Left forelimb (tissue), 1 donor: ENCODE data around the gene SHISAL1.

Source experiments
- DNase-seq: peaks from one replicate; pipeline ENCODE4 v3.0.0-alpha.2; 2018; ENCODE audit warnings: low spot score

SHISAL1 gene

DNA sequence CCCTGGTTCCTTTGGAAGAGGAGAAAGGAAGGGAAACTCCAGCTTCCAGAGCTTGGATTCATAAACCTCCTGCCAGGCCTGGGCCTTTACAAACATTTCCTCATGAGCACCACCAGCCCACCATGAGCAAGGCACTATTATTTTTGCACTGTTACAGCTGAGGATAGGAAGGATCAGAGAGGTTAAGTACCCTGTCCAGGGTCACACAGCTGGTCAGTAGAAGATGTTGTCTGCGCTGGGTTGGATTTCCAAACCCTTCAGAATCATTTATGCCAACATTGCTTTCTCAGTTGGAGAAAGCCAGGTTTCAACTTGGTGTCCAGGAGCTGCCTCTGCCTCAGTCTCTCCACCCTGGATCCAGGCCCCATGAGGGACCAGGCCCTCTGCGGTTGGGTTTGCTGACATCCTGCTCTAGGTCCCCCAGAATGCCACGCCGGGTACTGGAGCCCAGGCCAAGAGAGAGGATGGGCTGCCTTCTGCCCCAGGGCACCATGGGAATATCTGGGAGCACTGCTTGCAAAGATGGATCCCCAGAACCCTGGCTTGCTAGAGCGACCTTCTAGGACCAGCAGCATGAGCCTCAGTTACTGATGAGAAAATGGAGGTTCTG lies 29.7 kb upstream of the SHISAL1 start:
- DNase-seq = no peak

DNA sequence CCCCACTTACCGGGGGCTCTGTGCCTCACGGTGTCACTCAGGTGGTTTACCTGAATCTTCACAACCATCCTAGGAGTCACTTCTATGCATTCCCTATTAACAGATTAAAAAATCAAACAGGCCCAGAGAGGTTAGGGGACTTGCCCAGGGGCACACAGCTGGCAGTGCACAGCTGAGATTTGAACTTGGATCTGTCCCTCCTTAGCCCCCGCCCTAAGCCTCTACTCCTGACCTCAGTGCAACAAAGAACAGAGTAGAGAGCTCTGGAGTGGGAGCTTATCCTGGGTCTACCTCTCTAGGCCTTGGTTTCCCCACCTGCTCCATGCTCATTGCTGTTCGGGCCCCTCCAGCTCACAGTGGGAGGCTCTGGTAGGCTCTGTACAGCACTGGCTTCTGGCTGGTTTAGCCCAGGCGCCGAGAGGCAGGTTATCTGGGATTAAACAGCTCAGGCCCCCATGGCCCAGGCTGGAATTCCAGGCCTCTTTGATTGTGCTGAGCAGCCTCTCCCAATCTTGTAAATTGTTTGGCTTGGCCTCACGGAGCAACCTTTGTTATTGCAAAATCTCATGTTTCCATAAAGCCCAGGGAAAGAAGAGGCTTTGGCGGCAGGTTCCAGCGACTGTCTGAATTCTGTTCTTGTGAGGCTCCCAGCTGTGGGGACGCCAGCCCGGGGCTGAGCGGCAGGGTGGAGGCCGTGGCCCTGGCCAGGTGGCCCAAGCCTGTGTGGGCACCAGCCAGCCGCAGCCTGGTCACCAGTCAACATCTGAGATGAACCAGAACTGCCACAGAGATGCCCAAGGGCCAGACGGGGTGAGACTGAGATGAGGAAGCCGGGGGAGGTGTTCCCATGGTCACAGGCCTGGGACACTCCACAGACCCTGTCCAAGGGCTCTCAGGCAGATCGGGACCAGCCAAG lies 28.9 kb upstream of the SHISAL1 start:
- no peak for DNase-seq

DNA sequence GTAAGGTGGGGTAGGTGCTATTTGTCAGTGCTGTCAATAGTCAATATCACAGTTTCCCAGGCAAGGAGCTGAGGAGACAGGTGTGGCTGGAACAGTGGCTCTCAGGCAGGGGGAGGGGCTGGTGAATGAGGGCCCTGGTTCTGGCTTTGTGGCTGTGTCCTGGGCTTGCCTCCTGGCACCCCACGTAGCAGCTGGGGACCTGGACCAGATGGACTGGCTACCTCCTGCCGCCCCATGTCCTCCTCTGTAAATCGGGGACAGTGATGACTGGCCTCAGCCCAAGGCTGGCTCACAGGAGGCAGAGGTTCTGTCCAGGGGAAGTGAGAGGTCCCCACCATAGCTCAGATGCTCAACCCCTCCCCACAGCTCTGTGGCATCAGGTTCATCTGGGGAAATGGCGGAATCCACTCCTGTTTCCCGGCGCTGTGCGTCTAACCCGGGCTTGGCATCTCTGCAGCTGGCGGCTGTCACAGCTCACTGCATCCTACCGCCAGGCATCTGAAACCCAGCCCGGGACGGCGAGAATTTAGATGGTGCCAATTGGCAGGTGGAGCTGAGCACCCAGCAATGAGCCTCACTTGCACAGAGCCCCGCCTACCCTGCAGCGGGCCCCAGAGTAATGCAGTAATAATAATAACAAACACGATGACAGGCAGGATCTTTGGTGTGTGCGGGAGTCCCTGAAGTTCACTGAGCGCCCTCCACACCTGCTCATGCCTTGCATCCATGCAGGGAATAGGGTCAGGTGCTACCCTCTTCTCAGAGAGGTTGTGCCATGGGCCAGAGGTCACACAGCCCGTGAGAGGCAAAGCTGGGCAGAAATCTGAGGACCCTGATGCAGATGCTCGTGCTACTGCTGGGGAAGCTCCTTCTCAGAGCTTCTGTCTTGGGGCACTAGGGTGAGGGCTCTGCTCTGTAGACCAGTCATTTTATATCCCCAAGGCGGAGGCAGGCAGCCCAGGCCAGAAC lies 27.8 kb upstream of the SHISAL1 start:
- DNase-seq = no peak

DNA sequence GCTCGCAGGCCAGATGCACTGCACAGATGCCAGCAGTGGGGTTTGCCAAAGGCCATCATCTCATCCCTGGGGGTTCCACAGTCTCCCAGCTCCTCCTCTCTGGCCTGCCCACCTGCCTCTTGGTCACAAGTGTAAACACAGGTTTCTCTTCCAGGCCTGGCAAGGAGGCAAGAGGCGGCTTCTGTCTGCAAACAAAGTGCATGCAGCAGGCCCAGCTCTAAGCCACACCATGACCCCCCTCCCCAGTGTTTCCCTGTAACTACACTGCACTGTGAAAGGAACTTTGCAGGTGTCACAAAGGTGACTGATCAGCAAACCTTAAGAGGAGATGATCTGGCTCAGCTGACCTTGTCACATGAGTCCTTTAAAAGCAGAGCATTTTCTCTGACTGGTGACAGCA lies 26.2 kb upstream of the SHISAL1 start:
- no peak for DNase-seq

DNA sequence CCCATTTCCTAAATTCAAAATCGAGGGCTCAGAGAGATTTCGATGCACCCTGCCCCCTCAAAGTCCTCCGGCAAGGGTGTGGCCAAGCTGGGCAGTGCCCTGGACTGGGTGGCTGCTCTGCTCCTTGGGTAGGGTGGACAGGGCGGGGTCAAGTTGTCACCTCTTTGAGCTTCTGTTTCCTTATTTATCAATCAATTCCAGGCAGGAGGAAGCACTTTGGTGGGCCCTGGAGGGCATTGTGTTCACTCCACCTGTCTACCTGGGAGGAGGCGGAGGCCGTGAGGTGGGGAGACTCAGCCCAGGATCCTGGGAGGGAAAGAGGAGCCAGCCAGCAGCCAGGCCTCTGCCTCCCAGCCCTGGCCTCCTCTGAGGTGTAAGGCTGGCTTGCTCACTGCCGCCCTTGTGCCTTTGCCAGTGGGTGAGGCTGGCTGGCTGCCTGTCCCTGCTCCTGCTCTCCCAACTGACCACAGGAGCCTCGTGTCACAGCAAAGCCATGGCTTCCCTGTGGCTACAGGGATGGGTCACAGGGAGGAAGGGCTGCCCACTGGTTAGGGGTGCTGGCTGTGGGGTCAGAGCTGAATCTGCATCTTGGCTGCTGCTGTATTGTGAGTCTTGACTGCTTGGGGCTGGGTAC lies 25.5 kb upstream of the SHISAL1 start:
- DNase-seq = no peak

DNA sequence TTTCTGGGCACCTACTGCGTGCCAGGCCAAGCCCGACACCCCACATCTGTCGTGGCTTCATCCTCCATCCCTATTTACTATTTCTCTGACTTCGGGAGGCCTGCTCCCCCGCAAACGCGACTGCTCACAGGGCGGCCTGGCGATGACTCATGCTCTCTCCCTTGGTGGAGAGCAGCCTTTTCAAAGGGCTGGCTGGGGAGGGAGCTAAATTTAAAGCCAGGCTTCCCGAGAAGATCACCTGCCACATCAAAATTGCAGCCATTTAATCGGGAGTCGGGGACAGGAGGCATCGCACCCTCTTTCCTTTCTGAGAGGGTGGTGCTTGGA lies 24.9 kb upstream of the SHISAL1 start:
- DNase-seq = no peak

DNA sequence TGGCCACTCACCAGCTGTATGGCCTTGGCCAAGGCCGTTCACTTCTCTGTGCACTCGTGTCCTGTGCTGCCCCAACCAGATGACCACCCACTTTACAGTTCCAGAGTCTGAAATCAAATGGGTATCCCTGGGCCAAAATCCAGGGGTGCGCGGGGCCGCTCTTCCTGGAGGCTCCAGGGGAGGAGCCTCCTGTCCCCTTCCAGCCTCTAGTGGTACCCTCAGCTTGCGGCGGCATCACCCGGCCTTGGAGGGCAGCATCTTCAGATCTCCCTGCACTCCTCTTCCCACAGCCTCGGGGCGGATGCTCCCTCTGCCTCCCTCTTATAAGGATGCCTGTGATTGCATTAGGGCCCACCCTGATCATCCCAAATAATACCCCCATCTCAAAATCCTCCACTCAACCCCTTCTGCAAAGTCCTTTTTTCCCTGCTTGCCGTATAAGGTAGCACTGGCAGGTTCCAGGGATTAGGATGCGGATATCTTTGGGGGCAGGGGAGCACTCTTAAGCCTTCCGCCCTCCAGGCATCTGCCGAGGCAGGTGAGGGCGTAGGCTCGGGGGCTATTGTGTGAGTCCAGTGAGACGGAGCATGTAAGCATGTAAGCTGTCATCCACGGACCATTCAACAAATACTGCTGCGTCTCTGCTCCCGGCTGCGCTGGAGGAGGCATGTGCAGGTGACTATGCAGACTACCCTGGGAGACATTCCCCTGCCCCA lies 24.4 kb upstream of the SHISAL1 start:
- DNase-seq = no peak

DNA sequence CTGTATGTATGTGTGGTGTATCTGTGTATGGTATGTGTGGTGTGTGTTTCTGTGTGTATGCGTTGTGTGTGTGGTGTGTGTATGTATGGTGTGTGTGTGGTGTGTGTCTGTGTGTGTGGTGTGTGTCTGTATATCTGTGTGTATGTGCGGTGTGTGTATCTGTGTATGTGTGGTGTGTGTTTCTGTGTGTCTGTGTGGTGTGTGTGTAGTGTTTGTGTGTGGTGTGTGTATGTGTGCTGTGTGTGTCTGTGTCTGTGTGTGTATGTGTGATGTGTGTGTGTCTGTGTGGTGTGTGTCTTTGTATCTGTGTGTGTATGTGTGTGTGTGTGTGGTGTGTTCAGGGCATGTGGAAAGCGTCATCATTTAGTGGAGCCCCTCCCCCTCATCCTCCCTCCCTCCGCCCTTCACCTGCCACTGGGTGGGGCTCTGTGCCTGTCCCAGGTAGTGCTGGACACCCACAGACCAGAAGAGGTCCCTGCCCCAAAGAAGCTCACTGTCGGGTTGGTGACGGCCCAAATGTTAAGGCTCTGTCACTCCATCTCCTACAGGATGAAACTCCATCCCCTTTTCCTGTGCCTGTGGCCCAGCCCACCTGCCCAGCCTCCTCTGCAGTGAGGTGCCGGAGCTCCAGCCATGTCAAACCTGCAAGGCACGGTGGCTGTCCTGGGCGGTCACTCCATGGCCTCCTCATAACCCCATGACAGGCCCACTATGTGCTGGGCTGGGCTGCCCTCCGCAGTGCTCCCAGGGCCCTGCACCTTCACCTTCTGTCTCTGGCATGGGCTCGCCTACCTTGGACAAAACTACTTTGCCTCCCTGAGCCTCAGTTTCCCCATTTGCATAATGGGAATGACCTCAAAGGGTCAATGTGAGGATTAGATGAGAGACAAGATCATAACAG lies 23.4 kb upstream of the SHISAL1 start:
- DNase-seq = no peak

DNA sequence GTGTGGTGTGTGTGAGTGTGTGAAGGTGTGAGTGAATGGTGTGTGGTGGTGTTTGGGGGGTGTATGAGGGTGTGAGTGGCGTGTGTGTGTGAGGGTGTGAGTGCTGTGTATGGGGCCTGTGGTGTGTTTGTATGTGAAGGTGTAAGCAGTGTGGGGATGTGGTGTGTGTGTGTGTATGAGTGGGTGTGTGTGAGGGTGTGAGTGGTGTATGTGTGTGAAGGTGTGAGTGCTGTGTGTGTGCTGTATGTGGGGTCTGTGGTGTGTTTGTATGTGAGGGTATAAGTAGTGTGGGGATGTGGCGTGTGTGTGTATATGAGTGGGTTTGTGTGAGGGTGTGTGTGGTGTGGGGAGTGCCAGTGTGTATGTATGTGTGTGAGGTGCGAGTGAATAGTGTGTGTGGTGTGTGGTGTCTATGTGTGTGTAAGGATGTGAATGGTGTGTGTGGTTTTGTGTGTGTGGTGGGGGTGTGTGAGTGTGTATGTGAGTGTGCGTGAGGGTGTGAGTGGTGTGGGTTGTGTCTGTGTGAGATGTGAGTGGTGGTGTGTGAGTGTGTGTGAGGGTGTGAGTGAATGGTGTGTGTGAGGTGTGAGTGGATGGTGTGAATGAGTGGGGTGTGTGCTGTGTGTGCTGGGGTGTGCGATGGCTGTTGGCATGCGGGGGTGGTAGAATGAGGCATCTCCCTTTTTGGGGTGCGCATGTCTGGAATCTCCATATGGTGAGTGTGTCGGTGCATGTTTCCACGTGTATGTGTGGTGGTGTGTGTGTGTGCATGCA lies 22.5 kb upstream of the SHISAL1 start:
- DNase-seq = no peak

DNA sequence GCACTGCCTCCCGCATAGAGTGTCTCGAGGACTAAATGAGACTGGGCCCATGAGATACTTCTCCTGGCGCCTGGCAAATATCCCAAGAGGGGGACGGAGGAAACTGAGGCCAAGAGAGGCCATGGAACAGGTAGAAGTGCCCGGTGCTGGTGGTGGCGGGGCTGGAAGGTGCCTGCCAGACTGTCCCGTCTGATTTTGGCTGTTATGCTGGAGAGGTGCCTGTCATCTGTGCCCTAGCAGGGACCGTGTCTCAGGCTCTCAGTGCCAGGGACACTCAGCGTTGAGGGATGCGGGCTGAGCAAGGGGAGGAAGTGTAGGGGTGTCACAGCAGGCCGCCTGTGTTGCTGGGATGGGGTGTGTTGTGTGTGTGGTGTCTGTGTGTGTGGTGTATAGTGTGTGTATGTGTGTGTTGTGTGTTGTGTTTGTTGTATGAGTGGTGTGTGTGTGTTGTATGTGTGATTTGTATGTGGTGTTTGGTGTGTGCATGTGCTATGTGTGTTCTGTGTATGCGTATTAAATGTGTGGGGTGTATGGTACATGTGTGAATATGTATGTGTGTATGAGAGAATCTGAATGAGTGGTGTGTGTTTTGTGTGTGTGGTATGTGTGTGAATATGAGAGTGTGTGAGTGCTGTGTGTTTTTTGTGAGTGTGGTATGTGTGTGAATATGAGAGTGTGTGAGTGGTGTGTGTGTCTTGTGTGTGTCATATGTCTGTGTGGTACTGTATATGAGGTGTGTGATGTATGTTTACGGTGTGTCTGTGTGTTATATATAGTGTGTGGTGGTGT lies 21.3 kb upstream of the SHISAL1 start:
- DNase-seq = no peak

DNA sequence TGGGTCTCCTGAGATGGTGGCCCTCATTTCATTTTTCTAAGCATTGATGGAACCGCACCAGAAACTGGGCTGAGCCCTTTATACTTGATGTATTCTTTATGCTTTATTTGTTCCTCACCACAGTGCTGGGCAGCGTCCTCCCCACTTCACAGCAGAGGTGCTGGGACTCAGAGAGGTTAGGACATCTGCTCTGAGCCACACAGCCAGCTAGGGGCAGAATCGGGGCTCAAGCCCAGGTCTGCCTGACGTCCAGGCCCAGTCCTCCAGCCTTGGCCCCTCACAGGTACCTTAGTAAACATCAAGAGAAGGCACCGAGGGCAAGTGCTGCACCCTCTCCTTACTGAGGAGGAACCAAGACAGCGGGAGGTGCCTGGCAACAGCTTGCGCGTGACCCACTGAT lies 20.2 kb upstream of the SHISAL1 start:
- DNase-seq = no peak

DNA sequence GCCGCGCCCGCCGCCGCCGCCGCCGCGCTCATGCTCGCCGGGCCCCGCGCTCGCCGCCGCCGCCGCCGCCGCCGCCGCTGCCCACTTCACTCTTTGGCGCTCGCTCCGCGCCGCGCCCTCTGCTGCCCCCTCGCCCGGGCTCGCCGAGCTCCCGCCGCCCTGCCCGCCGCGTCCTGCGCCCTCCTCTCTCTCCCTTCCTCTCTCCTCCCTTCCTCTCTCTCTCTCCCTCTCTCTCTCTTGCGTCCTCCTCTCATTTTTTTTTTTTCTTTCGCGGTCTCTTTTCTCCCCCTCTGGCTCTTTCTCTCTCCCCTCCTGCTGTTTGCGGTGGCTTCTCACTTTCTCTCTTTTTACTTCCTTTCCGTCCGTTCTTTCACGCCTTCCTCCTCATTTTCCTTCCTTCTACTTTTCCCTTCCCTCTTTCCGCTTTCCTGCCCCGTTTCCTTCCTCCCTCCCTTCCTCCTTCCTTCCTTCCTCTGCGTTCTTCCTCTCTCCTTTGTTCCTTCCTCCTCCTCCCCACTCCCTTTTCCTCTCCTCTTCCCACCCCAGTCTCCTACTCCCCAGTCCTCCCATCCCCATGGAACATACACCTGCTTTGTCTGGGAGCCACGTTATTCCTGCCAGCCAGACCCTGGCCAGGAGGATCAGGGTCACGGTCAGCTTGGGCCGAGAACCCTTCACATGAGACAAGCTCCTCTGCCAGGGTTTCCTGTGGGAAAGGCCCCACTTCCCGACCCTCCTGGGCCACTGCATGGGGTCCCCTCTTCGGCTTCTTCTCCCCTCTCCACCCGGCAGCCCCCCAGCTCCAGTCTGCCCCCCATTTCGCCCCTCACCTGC lies 19.3 kb upstream of the SHISAL1 start:
- DNase-seq = no peak

DNA sequence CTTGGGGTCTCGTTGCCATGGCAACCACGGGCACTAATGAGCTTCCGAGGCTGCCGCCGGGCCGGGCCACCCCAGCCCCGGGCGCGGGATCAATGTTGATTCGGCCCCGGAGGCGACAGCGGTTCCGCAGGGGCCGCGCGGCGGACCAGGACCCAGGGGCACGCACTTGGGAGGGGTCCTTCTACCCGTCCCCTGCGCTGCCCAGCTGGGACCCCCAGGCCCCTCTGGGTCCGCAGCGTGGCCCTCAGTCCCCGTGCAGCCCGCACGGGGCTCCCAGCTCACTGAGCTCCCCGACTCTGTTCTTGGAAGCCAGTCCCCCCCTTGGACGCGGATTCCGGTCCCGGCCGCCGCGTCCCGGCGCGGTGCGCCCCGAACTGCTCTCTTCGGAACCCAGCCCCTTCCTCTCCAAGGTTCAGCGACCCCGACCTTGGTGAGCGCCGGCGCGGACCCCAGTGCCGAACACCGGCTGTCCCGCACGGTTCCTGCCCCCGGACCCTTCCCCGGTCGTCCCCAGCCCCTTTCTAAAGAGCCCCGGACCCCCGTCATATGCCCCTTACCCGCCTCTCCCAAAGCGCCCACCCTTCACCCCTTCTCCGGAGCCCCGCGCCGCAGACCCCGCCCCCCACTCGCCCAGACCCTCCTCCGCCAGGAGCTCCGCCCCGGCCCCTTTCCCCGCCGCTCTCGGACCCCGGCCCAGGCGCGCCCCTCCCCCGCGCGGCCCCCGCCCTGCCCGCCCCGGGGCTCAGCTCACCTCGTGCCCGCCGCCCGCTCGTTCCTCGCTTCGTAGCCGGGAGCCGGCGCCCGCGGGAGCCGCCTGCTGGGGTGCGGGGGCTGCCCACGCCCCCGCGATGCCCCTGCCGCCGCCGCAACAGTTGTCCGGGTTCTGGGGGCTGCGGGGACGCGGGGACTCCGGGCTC lies 18.3 kb upstream of the SHISAL1 start:
- DNase-seq = no peak

DNA sequence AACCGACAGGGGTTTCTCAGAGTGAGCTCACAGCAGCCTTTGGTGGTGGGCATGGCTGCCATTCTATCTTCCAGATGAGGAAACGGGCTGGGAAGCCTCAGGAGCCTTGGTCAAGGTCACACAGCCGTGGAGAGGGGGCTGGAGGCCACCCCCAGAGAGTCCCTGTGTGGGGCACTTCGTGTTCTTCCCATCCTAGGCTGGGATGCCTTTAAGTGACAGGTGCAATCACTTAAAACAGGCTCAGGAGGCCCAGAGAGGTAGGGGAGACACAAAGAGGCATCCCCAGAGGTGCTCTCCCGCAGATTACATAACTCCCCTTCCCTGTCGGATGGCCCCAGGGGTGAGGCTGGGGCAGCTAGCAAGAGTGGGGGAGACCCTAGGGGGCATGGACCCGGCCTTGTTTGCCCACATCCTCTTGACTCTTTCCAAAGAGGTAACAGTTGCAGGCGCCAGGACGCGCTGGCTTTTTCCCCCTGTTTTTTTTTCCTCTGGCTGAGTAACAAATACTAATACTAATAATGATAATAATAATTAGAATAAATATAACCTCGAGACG lies 17.5 kb upstream of the SHISAL1 start:
- no peak for DNase-seq

DNA sequence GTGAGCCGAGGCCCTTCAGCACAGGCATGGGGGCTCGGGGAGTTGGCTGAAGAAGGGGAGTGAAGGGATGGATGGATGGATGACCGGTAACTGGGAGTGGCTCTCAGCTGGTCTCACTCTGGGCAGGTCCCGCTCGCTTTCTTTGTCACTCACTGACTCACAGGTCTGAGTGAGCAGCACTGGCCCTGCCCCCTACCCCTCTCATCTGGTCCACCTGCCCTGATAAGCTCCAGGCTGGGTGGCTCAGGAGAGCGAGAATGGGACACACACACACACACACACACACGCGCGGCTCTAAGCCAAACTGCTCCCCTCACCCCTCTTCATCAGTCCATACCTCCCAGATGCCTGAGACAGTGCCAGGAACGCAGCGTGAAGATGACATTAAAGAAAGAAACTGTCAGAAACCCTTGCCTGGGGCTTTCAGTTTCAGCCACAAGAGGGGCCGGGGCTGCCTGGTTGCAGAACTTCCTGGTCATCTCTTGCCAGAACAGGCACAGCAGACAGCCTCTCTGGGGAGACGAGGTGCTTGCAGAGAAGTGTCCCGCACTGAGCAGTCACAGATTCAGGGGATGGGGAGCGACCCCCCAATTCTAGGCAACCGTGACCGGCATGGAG lies 16.5 kb upstream of the SHISAL1 start:
- no peak for DNase-seq

DNA sequence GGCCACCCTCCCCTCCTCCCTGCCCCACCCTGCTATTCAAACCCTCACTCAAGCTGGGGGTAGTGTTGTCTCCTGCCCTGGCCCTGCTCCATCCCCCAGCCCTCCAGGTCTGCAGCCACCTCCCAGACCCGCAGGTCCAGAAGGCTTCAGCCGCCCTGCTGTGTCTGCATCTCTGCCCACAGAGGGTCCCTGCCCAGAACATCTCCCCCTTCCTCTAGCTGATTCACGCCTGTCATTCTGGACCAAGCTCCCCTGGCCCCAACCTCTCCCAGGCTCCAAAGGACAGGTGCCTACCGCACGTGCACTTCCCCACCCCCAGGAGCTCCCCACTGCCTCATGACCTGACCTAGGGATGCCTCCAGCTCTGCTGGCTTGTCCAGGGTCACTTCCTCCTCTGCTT lies 16.0 kb upstream of the SHISAL1 start:
- DNase-seq = no peak
